Suprapubic skin (tissue), 4 donors: ENCODE measurements around the gene CAPN5. TPM values are rescaled to one million over a fixed set of nuclear protein-coding genes. Genes with fewer than 3 reads are reported as not detected.

Experiments used
- DNase-seq, 2 donors: peaks; one replicate each; pipeline ENCODE4 v3.0.0-alpha.2; 2019; ENCODE audit warnings: low spot score in 2 of 2
- H3K27ac ChIP-seq: fragments of 200-600 bp; sonication (generic); one replicate; pipeline ENCODE4 v1.5.1; 2019
- H3K27me3 ChIP-seq: fragments of 200-600 bp; sonication (generic); one replicate; pipeline ENCODE4 v1.5.1; 2019
- H3K36me3 ChIP-seq: fragments of 200-600 bp; sonication (generic); one replicate; pipeline ENCODE4 v1.5.1; 2019
- H3K4me1 ChIP-seq: fragments of 200-600 bp; sonication (generic); one replicate; pipeline ENCODE4 v1.5.1; 2019
- H3K4me3 ChIP-seq: fragments of 200-600 bp; sonication (generic); one replicate; pipeline ENCODE4 v1.5.1; 2019; ENCODE audit warnings: mild to moderate bottlenecking
- H3K9me3 ChIP-seq: fragments of 200-600 bp; sonication (generic); one replicate; pipeline ENCODE4 v1.5.1; 2019
- EP300 ChIP-seq: sonication (generic); formaldehyde crosslinking; IDR thresholded peaks from one replicate; pipeline ENCODE4 v1.6.1; 2017; ENCODE audit warnings: antibody characterized with exemption
- POLR2A ChIP-seq, 2 donors: fragments of 450-650 bp; IDR thresholded peaks; one replicate each; pipeline ENCODE4 v1.6.1; 2017; ENCODE audit warnings: antibody characterized with exemption in 2 of 2, mild to moderate bottlenecking in 2 of 2, moderate library complexity in 2 of 2
- POLR2AphosphoS5 ChIP-seq, 3 donors: sonication (generic); formaldehyde crosslinking; IDR thresholded peaks; one replicate each; pipeline ENCODE4 v1.6.1; 2017; ENCODE audit warnings: antibody characterized with exemption in 3 of 3
- WGBS: methylation state at CpG from one replicate; pipeline ENCODE4 v1.1.5; 2018; 5-methylcytosine and 5-hydroxymethylcytosine counted together
- total RNA-seq, 4 donors: library from RNA; depleted of rRNA; stranded (reverse); fragments of >200 nt; gene quantifications; one replicate each; pipeline ENCODE4 v1.1.0, GENCODE V29; 2016
- TF ChIP-seq, protein P1 (sequence below), 2 donors: fragments of 200-600 bp in 1 of 2; fragments of 450-650 bp in 1 of 2; sonication (generic) in 1 of 2; IDR thresholded peaks; one replicate each; pipeline ENCODE4 v1.5.1; 2016 to 2019; ENCODE audit warnings: antibody characterized with exemption in 2 of 2, mild to moderate bottlenecking in 1 of 2, moderate library complexity in 1 of 2

CAPN5 gene
- total RNA-seq, 4 donors from 2014 or later: 0.87 to 2.0 (median 1.1) TPM

- Histone ChIP-seq H3K4me1 (peaks cover 23% of the 10 kb centered on the region), H3K27ac (no peak overlapping the region)
- 33% methylated on average over 8 of the region's 9 CpGs for WGBS
Measured at GRCh38 chr11:77091146-77091940, 24.6 kb downstream of the CAPN5 start.

GRCh38 chr11:77092382-77092781, 25.6 kb downstream of the CAPN5 start:
- TF ChIP-seq EP300: no peak
- no peak for TF ChIP-seq POLR2AphosphoS5 (IDR thresholded peaks at IDR 0.05)
- no peak for TF ChIP-seq POLR2A (IDR thresholded peaks at IDR 0.05)
- no peaks in the 10 kb centered on the region for H3K36me3 ChIP-seq
- peak in 1 of 2 donors; percentile 30 for DNase-seq
- H3K4me3 ChIP-seq: no peak overlapping the region
- no peaks in the 10 kb centered on the region for H3K27me3 ChIP-seq
- H3K27ac ChIP-seq: no peak overlapping the region
- H3K4me1 ChIP-seq: peaks cover 19% of the 10 kb centered on the region
- WGBS: 76% methylated on average over 7 of the region's 7 CpGs
- H3K9me3 ChIP-seq: no peaks in the 10 kb centered on the region

More at GRCh38 chr11:77091146-77091940, 24.6 kb downstream of the CAPN5 start:
- Histone ChIP-seq H3K27me3 (no peaks in the 10 kb centered on the region), H3K9me3 (no peaks in the 10 kb centered on the region), H3K36me3 (no peaks in the 10 kb centered on the region), H3K4me3 (no peak overlapping the region)
- TF ChIP-seq EP300 (no peak), POLR2AphosphoS5 (IDR thresholded peaks at IDR 0.05) (no peak), POLR2A (IDR thresholded peaks at IDR 0.05) (no peak)
- TF ChIP-seq, protein P1, sequence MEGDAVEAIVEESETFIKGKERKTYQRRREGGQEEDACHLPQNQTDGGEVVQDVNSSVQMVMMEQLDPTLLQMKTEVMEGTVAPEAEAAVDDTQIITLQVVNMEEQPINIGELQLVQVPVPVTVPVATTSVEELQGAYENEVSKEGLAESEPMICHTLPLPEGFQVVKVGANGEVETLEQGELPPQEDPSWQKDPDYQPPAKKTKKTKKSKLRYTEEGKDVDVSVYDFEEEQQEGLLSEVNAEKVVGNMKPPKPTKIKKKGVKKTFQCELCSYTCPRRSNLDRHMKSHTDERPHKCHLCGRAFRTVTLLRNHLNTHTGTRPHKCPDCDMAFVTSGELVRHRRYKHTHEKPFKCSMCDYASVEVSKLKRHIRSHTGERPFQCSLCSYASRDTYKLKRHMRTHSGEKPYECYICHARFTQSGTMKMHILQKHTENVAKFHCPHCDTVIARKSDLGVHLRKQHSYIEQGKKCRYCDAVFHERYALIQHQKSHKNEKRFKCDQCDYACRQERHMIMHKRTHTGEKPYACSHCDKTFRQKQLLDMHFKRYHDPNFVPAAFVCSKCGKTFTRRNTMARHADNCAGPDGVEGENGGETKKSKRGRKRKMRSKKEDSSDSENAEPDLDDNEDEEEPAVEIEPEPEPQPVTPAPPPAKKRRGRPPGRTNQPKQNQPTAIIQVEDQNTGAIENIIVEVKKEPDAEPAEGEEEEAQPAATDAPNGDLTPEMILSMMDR (IDR thresholded peaks at IDR 0.05): peak; percentile 88 to 89
- DNase-seq: peak in 1 of 2 donors; percentile 81

- WGBS: 88% methylated on average over 21 of the region's 33 CpGs
- Histone ChIP-seq H3K9me3 (no peaks in the 10 kb centered on the region), H3K36me3 (no peaks in the 10 kb centered on the region), H3K4me3 (no peak overlapping the region), H3K27ac (no peak overlapping the region), H3K4me1 (peaks cover 13% of the 10 kb centered on the region), H3K27me3 (no peaks in the 10 kb centered on the region)
- DNase-seq: peak in 1 of 2 donors; percentile 50
- TF ChIP-seq, protein P1 (IDR thresholded peaks at IDR 0.05): no peak
- TF ChIP-seq POLR2AphosphoS5 (IDR thresholded peaks at IDR 0.05): no peak
- TF ChIP-seq EP300: no peak
- no peak for TF ChIP-seq POLR2A (IDR thresholded peaks at IDR 0.05)
Measured at GRCh38 chr11:77093056-77093891, 26.5 kb downstream of the CAPN5 start.

DNA sequence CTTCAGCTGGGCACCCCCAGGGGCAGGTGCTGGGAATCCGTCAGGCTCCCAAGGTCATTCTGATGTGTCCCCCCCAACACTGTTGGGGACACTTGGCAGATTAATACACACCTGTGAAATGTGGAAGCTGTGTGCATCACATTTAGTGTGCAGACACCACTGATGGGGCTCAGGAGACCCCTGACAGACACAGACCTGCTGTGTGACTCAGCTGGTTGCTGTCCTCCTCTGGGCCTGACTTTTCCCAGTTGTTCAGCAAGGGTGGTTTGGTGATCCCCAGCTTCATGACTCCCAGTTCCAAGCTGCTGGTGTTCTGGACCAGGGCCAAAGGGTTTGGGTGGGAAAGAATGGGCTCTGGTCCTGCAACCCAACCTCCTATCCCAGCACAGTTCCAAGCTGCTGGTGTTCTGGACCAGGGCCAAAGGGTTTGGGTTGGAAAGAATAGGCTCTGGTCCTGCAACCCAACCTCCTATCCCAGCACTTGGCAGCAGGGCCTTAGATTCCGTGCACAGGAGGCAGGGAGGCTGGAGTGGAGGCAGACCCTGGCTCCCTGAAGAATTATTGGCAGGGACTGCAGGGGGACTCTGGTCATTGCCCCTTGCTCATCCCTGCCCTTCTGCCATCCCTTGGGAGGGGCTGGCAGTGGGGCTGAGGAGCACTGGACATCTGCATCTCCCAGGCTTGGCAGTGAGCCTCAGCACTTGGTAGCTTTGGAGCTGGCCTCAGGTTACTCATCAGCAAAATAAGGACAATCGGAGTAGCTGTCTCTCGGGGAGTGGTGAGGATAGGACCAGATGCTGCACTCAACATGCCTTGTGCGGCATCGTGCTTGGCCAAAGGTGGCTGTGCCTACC, 27.4 kb downstream of the CAPN5 start:
- TF ChIP-seq POLR2AphosphoS5 (IDR thresholded peaks at IDR 0.05) (no peak), EP300 (no peak), POLR2A (IDR thresholded peaks at IDR 0.05) (no peak)
- TF ChIP-seq, protein P1 (IDR thresholded peaks at IDR 0.05): no peak
- Histone ChIP-seq H3K27ac (no peak overlapping the region), H3K4me1 (peaks cover 3% of the 10 kb centered on the region), H3K27me3 (no peaks in the 10 kb centered on the region), H3K9me3 (no peaks in the 10 kb centered on the region), H3K4me3 (no peak overlapping the region), H3K36me3 (no peaks in the 10 kb centered on the region)
- 78% methylated on average over 3 of the region's 6 CpGs for WGBS
- peak in 1 of 2 donors; percentile 50 for DNase-seq

DNA sequence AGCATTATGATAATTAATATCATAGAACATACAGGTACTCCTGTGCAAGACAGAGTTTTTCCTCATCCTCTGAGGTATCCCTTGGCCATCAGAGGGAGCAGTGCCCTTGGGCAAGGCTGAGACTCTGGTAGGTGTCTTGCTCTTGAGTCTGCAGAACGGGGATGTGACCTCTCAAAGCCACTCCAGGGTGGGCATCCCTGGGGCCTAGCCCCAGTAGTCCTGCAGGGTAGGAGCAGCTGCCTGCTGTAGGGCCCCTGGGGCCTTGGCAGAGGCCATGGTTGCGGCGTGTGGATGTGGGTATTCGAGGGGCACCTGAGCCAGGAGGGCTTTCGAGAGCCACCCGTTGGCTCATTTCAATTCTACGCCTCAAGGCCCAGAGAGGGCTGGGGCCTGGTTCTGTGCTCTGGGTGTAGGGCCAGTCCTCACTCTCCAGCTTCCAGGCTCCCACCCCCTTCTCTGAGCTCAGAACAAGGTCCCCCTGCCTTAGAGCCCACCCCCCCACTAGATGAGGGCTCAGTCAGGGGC, 28.1 kb downstream of the CAPN5 start:
- H3K27me3 ChIP-seq: no peaks in the 10 kb centered on the region
- WGBS: no CpG with 5 or more reads among the region's 7 CpGs
- H3K36me3 ChIP-seq: no peaks in the 10 kb centered on the region
- TF ChIP-seq, protein P1 (IDR thresholded peaks at IDR 0.05): no peak
- TF ChIP-seq POLR2AphosphoS5 (IDR thresholded peaks at IDR 0.05) (no peak), EP300 (no peak), POLR2A (IDR thresholded peaks at IDR 0.05) (no peak)
- no peaks in the 10 kb centered on the region for H3K4me1 ChIP-seq
- no peak overlapping the region for H3K27ac ChIP-seq
- peak in 1 of 2 donors; percentile 39 for DNase-seq
- no peak overlapping the region for H3K4me3 ChIP-seq
- H3K9me3 ChIP-seq: no peaks in the 10 kb centered on the region
